Measurements from ENCODE around the gene AXIN1.

AXIN1 gene

DNA sequence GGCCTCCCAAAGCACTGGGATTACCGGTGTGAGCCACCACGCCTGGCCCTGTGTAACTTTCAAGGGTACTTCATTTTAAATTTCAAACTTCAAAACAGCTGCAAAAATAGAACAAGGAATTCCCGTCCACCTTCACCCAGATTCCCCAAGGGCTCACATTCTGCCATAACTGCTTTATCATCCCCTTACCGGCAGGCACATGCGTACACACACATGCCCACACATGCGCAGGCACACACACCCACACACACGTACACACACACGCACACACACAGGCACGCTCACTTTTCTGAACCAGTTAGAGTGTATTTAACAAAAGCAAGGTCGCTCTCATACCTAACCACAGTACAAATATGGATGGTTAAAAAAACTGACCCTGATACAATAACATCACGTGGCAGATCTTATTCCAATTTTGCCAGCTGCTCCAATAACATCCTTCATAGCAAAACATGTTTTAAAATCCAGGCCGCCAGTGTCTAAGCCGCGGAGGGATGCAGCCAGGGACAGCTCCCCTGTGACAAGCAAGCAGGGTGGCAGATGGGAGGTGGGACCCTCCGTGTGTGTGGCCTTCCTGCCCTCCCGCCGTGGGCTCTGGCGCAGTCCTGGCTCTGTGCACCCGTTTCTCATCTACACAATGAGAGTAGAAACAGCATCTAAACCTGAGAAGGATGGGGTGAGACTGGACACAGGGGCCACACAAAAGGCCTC, 46.5 kb downstream of the AXIN1 start:
- in situ Hi-C loops (cut with MboI; ENCODE audit: low sequenced_read_pairs), result no loop called here

DNA sequence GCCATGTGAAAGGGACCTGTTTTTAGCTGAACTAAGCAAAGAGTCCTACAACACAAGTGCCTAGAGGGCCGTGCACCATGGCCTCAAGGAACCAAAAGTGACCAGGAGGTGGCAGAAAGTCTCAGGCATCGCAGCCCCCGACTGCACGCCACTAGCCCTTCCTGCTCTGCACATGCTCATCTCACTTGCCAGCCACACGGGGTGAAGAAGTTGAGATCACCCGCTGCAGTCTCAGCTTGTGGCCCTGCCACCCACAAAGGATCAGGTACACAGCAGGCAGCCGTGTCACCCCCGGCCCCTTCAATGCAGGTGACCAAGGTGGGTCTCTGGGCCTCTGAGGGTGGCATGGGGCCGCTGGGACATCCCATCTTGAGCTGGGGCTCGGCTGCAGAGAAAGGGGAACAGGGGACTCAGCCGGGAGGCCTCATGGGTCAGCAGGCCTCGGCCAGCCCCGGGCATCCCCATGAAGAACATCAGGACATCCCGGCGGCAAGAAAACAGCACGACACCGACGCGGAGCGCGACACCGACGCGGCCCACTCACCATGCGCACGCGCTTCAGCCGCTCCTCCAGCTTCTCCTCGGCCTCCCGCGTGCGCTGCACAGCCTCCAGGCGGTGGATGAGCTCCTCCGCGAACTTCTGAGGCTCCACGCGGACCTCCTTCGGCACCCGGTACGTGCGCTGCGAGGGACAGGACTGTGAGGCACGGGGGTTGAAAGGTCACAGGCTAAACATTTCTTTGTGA, 48.6 kb downstream of the AXIN1 start:
- in situ Hi-C loops (cut with MboI; ENCODE audit: low sequenced_read_pairs), result no loop called here

DNA sequence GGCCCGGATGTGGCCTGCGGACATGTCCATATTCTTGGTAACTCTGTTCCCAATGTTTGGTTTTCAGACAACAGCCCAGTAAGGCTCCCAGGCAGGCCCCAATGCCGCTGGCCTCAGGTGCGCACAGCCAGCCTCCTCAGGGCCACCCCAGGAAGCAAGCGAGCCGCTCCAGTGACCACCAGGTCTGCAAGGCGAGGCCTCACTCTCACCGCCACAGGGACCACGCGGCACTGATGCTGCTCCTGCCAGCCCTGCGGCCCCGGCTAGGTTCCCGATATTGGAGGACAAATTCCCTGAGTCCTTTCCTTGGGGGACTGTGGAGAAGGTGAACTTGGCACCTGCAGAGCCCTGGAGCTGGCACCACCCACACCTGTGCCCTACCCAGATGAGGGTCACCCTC, 50.6 kb downstream of the AXIN1 start:
- in situ Hi-C loops (cut with MboI; ENCODE audit: low sequenced_read_pairs), result no loop called here

DNA sequence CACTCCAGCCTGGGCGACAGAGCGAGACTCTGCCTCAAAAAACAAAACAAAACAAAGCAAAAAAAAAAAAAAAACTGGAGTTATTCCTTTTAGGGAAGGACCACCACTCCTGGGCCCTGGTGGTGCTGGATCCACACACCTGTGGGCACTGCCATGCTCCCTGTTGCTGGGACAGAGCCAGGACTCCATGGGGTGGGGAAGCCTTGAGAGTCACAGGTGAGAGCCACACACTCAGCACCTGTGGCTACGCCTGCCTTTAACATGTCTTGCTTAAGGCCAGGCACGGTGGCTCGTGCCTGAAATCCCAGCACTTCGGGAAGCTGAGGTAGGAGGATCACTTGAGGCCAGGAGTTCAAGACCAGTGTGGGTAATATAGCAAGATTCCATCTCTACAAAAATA, 51.3 kb downstream of the AXIN1 start:
- in situ Hi-C loops (cut with MboI; ENCODE audit: low sequenced_read_pairs), result no loop called here

DNA sequence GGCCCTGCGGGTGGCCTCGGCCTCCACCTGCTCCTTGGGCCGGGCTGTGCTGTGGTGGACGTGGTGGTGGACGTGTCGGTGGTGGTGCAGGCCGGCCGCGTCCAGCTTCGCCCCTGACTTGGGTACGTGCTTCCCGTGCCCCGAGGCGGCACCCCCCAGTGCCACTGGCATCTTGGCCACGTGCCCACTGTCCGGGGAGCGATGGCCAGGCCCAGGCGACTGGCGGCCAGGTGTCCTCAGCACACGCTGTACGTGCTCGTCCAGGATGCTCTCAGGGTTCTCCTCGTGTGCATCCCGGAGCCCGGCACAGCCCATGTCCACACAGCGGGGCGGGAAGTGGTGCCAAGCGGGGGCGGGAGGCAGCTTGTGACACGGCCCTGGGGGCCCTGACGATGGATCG, 54.7 kb downstream of the AXIN1 start:
- in situ Hi-C loops (cut with MboI; ENCODE audit: low sequenced_read_pairs), result no loop called here

DNA sequence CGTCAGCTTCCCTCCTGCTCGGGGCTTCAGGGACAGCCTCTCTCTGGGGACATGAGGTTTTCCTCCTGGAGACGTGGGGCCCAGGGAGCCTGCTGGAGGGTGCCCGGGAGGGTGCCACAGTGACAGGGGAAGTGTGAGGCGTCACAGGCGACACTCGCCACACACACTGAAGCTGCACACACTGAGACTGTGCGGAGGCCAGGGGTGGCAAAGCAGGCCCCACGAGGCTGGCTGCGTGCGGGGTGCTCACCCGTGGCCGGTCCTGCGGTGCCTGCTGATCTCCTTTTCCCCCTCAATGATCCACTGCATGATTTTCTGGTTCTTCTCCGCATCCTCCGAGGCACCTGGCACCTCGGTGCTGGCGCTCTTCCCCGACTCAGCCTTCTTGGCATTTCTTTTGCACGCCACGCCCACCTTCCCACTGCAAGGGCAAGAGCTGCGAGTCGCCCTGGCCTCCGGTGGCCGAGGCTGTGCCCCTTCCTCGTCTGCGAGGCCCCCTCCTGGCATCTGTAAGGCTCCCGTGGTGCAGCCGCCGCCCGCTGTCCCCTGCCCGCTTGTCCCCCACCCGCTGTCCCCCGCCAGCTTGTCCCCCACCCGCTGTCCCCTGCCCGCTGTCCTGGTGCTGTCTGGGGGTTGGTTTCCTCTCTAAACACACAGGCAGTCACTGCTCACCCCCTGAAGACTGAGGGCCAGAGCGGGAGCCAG, 55.6 kb downstream of the AXIN1 start:
- in situ Hi-C loops (cut with MboI; ENCODE audit: low sequenced_read_pairs), result no loop called here

DNA sequence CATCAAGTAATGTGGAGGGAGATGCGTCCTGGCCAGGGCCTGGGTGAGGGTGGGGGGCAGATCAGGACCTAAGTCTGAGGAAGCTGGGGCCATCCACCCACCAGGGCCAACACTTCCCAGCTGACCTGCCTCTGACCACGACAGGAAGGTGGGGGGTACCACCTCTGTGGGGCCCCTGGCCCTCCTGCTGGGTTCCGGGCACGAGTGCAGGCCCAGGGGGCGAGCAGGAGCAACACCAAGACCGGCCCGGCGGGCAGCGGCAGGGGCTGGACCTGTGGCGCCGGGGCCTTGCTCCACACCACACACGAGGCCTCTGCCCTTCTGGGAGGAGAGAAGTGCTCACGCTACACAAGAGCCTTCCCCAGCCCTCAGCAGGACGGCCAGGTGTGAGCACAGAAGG, 56.2 kb downstream of the AXIN1 start:
- in situ Hi-C loops (cut with MboI; ENCODE audit: low sequenced_read_pairs), result no loop called here

DNA sequence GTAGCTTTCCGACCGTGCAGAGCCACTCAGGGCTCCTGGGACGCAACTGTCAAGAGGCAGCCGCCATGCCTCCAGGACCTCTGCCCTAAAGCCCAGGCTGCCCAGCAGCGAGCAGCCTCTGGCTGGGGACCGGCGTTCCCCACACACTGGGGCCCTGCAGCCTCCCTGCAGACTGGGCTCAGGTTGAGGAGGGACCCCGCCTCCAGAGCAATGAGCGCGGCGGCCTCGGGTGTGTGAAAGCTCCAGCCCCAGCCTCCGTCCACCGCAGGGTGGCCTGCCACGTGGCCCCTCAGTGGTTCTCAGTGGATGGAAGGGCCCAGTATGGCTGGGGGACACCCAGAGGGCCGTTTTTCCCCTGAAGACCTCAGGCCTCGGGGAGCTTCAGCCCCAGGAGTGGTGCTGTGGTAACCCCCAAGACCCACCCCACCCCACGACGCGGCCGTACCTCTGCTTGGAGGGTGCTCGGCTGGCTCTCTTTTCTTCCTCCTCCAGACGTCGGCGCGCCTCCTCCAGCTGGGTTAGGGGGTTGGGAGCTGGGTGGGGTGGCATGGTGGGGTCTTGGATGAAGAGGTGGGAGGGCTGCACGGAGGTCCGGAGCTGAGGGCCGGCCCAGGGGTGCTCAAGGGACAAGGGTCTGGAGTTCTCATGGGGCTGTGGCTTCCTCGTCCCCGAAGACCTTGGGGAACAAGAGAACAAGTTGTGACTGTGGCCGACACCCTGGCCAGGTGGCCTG, 59.3 kb downstream of the AXIN1 start:
- in situ Hi-C loops (cut with MboI; ENCODE audit: low sequenced_read_pairs), result no loop called here

DNA sequence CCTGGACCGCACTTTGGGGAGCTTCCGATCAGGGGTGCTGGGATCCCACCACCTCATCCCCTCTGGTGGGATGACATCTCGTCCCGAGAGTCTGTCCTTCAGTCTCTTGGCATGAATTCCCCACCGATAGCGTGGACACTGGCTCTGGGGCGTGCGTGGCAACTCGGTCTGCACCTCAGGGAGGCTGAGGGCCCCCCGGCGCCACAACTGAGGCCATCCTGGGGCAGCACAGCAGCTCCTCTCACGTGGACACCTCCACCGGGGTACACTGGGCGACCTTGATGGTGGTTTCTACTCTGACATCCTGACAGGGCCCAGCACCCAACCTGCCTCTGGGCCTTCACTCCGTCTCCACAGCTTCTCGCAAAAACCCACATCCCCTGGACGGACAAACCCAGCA, 61.0 kb downstream of the AXIN1 start:
- in situ Hi-C loops (cut with MboI; ENCODE audit: low sequenced_read_pairs), result no loop called here

DNA sequence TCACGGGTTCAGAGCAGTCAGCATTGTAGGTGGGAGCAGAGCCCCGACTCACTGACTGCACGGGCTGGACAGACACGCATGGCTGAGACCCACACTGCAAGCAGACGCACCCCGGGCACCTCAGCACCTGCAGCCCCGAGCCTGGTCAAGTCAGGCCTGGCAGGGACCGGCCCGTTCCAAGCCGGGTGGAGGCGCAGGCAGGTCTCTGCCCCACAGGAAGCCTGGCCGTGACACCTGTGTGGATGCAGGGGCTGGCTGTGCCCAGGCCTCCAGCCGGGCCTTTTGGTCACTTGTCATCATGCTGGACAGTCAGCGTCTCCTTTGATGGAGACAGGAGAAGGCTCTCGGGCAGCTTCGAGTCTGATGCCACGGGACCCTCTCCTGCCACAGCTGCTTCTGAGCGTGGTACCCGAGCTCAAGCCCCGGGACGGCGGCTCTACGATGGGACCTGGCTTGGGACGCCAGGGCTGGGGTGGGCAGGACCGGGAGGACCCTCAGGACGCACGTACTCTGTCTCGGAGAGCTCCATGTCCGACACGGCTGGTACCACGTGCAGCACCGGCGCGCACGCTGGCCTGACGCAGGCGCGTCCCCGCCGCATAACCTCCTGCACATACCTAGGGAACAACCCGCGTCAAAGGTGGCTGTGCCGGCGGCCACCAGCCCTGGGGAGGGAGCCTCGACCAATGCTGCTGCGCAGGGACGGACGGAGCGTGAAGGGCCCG, 61.7 kb downstream of the AXIN1 start:
- in situ Hi-C loops (cut with MboI; ENCODE audit: low sequenced_read_pairs), result no loop called here

DNA sequence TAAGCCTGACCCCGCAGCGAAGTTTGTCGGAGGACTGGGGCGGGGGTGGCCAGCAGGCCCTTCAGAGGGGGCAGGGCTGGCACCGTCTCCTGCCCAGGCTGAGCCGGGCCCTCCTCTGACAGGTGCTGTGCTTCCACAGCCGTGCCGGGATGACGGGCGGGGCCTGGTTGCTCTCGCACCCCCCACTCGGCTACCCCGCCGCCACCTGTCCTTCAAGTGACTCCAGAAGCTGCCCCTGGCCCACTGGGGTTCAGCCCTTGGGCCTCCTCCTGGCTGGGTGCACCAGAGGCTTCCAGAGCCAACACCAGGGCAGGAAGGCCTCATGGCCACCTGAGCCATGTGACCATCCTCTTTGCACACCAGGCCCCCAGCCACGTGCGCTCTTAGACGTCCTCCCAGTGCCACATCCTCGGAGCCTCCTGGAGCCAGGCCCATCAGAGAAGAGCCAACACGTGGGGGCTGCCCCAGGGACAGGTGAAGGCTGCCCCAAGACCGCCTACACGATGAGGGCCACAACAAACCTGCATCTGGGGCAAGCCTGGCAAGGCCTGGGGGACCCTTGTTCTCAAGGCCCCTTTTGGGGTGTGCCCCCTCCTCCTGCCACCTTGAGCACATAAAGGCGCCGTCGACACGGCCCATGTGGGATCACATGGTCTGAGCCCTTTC, 62.4 kb downstream of the AXIN1 start:
- in situ Hi-C loops (cut with MboI; ENCODE audit: low sequenced_read_pairs), result no loop called here

DNA sequence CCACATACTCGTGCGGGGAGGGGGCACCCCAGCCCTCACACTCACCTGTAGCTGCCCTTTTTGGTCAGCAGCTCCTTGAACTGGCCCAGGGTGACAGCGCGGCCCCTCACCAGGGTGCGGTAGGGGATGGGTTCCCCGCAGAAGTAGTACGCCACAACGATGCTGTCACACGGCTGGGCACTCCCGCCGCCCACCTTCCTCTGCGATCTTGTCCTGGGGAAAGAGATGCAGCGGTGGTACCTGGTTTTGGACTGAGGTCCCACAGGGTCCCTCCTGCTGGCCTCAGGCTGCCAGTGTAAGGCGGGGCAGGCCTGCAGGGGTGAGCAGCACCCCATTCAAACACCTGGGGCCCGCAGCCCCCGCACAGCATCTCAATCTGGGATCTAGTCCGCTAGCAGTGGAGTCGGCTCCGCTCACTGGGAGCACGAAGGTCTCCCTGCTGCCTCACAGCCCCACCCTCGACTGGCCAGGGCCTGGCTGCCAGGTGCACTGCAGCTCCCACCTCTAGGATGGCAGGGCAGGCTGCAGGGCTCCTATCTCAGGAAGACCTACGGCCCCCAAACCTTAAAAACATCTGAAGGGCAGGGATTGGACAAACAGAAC, 63.0 kb downstream of the AXIN1 start:
- in situ Hi-C loops (cut with MboI; ENCODE audit: low sequenced_read_pairs), result no loop called here

DNA sequence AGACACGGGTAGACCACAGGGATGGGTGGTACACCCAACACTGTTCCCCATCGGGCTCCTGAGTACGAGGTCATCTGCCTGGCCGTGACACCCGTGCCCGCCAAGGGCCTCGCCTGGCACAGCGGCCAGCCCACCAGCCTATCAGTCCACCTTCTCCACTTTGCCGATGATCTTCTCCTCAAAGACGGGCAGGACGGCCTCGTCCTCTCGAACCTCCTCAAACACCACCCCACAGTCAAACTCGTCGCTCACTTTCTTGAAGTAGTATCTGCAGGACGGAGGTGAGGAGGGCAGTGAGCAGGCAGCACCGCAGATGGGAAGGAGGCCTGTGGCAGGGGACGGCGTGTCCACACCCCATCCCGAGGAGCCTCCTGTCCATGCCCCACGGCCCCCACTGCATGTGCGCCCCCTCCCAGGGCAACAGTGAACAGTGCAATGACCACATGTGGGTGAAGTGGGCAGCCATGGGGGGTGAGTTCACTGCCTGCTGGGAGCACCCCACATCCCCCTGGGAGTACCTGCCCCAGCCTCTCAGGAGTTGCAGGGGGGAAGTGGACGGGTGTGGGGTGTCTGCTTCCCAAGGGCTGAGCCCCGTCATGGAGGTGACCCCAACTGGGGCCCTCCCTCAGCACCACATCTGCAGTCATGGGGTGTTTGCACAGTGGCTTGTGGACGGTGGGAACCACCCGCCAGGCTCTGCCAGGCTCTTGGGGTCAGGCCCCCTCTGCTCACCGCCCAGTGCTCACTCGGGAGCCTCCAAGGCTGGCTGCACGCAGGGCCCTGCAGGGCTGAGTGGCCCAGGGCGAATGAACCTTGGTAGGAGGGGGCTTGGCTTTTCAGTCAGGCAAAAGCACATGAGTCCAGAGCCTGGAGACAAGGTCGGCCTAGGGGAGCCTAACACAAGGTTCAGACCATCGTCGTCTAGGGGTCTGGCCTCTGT, 64.3 kb downstream of the AXIN1 start:
- in situ Hi-C loops (cut with MboI; ENCODE audit: low sequenced_read_pairs), result no loop called here

DNA sequence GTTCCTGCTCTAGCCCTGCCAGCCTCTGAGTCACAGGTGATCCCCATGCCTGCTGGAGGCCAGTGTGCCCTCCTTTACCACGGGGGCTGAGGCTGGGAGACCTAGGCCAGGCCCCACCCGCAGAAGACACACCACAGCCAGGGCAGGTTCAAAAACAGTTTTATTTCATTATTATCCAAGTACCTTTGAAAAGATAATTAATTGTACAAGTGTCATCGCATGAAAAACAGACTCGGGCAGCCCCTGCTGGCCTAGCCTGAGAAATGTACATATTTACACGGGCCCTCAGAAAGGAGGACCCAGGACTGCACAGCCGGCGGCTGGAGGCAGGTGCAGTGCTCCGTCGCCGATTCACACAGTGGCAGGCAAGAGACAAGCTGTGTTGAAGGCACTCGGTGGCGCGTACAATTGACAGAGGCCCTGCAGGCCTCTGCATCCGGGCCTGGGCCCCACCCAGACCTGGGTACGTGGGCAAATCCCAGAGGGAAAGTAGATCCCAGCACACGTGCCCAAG, 65.2 kb downstream of the AXIN1 start:
- in situ Hi-C loops (cut with MboI; ENCODE audit: low sequenced_read_pairs), result no loop called here

DNA sequence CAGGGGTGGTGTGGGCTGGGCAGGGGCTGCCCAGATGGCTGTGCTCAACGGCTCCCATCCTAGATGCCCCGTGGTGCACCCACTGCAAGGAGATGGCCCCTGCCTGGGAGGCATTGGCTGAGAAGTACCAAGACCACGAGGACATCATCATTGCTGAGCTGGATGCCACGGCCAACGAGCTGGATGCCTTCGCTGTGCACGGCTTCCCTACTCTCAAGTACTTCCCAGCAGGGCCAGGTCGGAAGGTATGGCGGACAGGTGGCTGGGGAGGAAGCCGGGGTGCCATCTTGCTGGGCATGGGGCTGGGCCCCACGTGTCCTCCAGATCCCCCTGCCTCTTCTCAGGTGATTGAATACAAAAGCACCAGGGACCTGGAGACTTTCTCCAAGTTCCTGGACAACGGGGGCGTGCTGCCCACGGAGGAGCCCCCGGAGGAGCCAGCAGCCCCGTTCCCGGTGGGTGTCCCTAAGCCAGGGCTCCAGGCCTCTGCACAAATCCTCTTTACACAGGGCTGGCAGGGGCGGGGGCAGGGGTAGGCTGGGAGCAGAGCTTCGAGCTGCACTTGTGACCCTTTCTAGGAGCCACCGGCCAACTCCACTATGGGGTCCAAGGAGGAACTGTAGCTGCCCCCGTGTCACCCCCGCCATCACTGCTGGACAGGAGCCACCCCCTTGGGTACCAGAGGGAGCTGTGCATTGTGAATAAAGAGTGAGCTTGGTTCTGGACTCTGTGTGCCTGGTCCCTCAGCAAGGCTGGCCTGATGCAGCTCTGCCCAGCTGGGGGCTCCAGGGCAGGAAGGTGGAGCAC, 65.8 kb downstream of the AXIN1 start:
- in situ Hi-C loops (cut with MboI; ENCODE audit: low sequenced_read_pairs), result no loop called here

DNA sequence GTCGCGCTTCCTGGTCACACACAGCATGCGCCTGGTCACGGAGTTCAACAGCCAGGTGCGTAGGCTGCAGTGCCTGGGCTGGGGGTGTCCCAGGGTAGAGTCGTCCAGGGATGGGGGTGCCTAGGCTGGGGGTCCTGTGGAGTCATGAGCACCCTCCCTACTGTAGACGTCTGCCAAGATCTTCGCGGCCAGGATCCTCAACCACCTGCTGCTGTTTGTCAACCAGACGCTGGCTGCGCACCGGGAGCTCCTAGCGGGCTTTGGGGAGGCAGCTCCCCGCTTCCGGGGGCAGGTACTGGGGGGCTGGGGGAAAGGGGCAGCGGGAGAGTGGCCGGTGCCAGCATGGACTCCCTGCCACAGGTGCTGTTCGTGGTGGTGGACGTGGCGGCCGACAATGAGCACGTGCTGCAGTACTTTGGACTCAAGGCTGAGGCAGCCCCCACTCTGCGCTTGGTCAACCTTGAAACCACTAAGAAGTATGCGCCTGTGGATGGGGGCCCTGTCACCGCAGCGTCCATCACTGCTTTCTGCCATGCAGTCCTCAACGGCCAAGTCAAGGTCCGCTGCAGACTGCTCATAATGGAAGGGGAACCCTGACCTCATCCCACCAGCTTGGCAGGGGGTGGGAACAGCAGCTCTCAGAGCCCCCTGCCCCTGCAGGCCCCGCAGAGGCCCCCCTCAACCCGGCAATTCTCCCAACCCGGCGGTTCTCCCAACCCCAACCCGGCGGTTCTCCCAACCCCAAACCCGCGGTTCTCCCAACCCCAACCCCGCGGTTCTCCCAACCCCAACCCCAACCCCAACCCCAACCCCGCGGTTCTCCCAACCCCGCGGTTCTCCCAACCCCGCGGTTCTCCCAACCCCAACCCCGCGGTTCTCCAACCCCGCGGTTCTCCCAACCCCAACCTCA, 67.1 kb downstream of the AXIN1 start:
- in situ Hi-C loops (cut with MboI; ENCODE audit: low sequenced_read_pairs), result no loop called here

All from hTERT RPE-1 (cell line).